HepG2 (cell line): ENCODE measurements around the gene TTPAL. TPM values are rescaled to one million over a fixed set of nuclear protein-coding genes. Genes with fewer than 3 reads are reported as not detected.

Source experiments
- HIC2 ChIP-seq: sonication (generic); formaldehyde crosslinking; IDR thresholded peaks from 2 replicates; pipeline ENCODE4 v1.9.0; 2022; ENCODE audit warnings: low read depth, missing genetic modification reagents
- IKZF4 ChIP-seq: sonication (generic); formaldehyde crosslinking; IDR thresholded peaks from 2 replicates; pipeline ENCODE4 v1.5.1; 2020; ENCODE audit warnings: borderline replicate concordance, mild to moderate bottlenecking, low read depth, missing genetic modification reagents; ENCODE audit errors: not compliant biosample characterization
- SCMH1 ChIP-seq: sonication (generic); formaldehyde crosslinking; IDR thresholded peaks from 2 replicates; pipeline ENCODE4 v1.9.0; 2021; ENCODE audit warnings: missing genetic modification reagents, mild to moderate bottlenecking, borderline replicate concordance
- ZNF318 ChIP-seq: sonication (generic); formaldehyde crosslinking; IDR thresholded peaks from 2 replicates; pipeline ENCODE4 v1.4.0; 2020; ENCODE audit warnings: mild to moderate bottlenecking, missing genetic modification reagents
- ZNF367 ChIP-seq: sonication (generic); formaldehyde crosslinking; IDR thresholded peaks from 2 replicates; pipeline ENCODE4 v1.4.0; 2020; ENCODE audit warnings: missing genetic modification reagents, borderline replicate concordance
- ZNF577 ChIP-seq: sonication (generic); formaldehyde crosslinking; IDR thresholded peaks from 2 replicates; pipeline ENCODE4 v1.4.0; 2020; ENCODE audit warnings: mild to moderate bottlenecking, low read depth, missing genetic modification reagents, borderline replicate concordance
- ZNF737 ChIP-seq: sonication (generic); formaldehyde crosslinking; IDR thresholded peaks from 2 replicates; pipeline ENCODE4 v1.5.0; 2020; ENCODE audit warnings: missing genetic modification reagents, mild to moderate bottlenecking, borderline replicate concordance
- polyA plus RNA-seq, 8 experiments: library from polyadenylated mRNA; depleted of rRNA in 3 of 8; stranded (reverse) in 7 of 8; unstranded in 1 of 8; fragments of >200 nt; fragmentation: Illumina TruSeq in 4 of 8; extraction: Trizol in 4 of 8; gene quantifications; 2 replicates each; pipeline versions ENCODE4 v1.2.1 to v1.2.3, GENCODE V29; 2011 to 2016; ENCODE audit warnings: low read depth in 4 of 8, missing spikeins in 1 of 8, mixed read lengths in 1 of 8; ENCODE audit not compliant: insufficient read depth in 1 of 8
- total RNA-seq, 5 experiments: library from RNA; depleted of rRNA; stranded (reverse); fragments of >200 nt; fragmentation: Illumina TruSeq; extraction: Trizol; gene quantifications; 2 replicates each; pipeline ENCODE4 v1.2.3, GENCODE V29; 2016; ENCODE audit warnings: low read depth in 1 of 5
- TF ChIP-seq, protein P1 (sequence below): sonication (generic); formaldehyde crosslinking; IDR thresholded peaks from 2 replicates; pipeline ENCODE4 v1.4.0; 2020; ENCODE audit warnings: missing genetic modification reagents, borderline replicate concordance
- TF ChIP-seq, protein P2 (sequence below): sonication (generic); formaldehyde crosslinking; IDR thresholded peaks from 2 replicates; pipeline ENCODE4 v1.4.0; 2020; ENCODE audit warnings: mild to moderate bottlenecking, missing genetic modification reagents
- TF ChIP-seq, protein P3 (sequence below): sonication (generic); formaldehyde crosslinking; IDR thresholded peaks from 2 replicates; pipeline ENCODE4 v1.5.0; 2020; ENCODE audit warnings: missing genetic modification reagents, mild to moderate bottlenecking, borderline replicate concordance

The TTPAL gene
- total and polyA plus RNA-seq, 2 of the 13 experiments (the other 11 are each of a cell fraction or from before 2014, with no cell fraction given): 4.3 to 18.8 TPM

DNA sequence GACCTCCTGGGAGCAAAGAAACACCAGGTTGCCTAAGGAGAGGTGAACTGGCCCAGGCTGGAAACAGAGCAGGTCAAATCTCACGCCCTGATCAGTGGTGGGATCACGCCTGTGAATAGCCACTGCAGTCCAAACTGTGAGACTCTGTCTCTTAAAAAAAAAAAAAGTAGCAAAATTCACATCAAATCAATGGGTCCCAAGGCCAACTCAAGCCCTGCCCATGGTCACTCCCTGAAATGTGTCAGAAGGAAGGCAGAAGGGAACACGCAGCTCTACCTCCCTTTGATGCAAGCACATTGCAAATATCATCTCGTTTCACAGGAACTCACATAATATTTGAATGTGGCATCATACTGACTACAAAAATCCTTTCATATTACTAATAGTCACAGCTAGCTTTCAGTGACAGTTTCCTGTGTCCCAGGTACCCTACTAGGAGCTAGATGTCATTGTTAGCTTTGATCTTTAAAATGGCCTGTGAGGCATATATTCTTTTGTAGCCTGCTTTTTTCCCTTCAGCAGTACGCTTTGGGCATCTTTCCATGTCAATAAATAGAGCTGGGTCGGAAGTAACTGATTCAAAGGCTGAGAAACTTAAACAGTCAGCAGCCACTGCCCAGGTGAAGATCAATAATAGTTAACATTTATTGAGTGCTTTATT, 14.4 kb upstream of the TTPAL start (continued):
- TF ChIP-seq, protein P1, sequence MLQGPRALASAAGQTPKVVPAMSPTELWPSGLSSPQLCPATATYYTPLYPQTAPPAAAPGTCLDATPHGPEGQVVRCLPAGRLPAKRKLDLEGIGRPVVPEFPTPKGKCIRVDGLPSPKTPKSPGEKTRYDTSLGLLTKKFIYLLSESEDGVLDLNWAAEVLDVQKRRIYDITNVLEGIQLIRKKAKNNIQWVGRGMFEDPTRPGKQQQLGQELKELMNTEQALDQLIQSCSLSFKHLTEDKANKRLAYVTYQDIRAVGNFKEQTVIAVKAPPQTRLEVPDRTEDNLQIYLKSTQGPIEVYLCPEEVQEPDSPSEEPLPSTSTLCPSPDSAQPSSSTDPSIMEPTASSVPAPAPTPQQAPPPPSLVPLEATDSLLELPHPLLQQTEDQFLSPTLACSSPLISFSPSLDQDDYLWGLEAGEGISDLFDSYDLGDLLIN (CRISPR knock-in tag): no peak
- TF ChIP-seq, protein P2, sequence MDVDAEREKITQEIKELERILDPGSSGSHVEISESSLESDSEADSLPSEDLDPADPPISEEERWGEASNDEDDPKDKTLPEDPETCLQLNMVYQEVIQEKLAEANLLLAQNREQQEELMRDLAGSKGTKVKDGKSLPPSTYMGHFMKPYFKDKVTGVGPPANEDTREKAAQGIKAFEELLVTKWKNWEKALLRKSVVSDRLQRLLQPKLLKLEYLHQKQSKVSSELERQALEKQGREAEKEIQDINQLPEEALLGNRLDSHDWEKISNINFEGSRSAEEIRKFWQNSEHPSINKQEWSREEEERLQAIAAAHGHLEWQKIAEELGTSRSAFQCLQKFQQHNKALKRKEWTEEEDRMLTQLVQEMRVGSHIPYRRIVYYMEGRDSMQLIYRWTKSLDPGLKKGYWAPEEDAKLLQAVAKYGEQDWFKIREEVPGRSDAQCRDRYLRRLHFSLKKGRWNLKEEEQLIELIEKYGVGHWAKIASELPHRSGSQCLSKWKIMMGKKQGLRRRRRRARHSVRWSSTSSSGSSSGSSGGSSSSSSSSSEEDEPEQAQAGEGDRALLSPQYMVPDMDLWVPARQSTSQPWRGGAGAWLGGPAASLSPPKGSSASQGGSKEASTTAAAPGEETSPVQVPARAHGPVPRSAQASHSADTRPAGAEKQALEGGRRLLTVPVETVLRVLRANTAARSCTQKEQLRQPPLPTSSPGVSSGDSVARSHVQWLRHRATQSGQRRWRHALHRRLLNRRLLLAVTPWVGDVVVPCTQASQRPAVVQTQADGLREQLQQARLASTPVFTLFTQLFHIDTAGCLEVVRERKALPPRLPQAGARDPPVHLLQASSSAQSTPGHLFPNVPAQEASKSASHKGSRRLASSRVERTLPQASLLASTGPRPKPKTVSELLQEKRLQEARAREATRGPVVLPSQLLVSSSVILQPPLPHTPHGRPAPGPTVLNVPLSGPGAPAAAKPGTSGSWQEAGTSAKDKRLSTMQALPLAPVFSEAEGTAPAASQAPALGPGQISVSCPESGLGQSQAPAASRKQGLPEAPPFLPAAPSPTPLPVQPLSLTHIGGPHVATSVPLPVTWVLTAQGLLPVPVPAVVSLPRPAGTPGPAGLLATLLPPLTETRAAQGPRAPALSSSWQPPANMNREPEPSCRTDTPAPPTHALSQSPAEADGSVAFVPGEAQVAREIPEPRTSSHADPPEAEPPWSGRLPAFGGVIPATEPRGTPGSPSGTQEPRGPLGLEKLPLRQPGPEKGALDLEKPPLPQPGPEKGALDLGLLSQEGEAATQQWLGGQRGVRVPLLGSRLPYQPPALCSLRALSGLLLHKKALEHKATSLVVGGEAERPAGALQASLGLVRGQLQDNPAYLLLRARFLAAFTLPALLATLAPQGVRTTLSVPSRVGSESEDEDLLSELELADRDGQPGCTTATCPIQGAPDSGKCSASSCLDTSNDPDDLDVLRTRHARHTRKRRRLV (CRISPR knock-in tag): no peak
- TF ChIP-seq SCMH1 (CRISPR knock-in tag) (no peak), HIC2 (CRISPR knock-in tag) (peak; percentile 40; the same call in 1 of the 2 replicates), ZNF367 (no peak), IKZF4 (CRISPR knock-in tag) (no peak), ZNF318 (CRISPR knock-in tag) (no peak), ZNF577 (CRISPR knock-in tag) (no peak), ZNF737 (CRISPR knock-in tag) (no peak)
- TF ChIP-seq, protein P3, sequence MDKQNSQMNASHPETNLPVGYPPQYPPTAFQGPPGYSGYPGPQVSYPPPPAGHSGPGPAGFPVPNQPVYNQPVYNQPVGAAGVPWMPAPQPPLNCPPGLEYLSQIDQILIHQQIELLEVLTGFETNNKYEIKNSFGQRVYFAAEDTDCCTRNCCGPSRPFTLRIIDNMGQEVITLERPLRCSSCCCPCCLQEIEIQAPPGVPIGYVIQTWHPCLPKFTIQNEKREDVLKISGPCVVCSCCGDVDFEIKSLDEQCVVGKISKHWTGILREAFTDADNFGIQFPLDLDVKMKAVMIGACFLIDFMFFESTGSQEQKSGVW (CRISPR knock-in tag): no peak
